Brain pericyte (primary cell): Measurements from ENCODE around the gene PPP1R14C.
"Not testable (repeated sequence)": the region's sequence is repeated elsewhere in the genome, so short reads cannot be mapped to it uniquely, and the experiment has no call there.

Experiments used
- DNase-seq: peaks from one replicate; pipeline ENCODE4 v3.0.0-alpha.2; 2012; ENCODE audit warnings: low read depth, low spot score

The PPP1R14C gene

GRCh38 chr6:150169181-150169580 lies 26.3 kb downstream of the PPP1R14C start:
- no peak for DNase-seq

GRCh38 chr6:150169609-150170008 lies 26.8 kb downstream of the PPP1R14C start:
- DNase-seq, result no peak

- DNase-seq, result no peak
Observed at GRCh38 chr6:150172929-150173328, 30.1 kb downstream of the PPP1R14C start.

GRCh38 chr6:150175586-150176151 lies 32.8 kb downstream of the PPP1R14C start:
- no peak for DNase-seq

- no peak for DNase-seq
Observed at GRCh38 chr6:150176152-150176551, 33.3 kb downstream of the PPP1R14C start.

- no peak for DNase-seq
Observed at GRCh38 chr6:150176659-150177058, 33.8 kb downstream of the PPP1R14C start.

GRCh38 chr6:150177259-150177951 lies 34.6 kb downstream of the PPP1R14C start:
- DNase-seq, result no peak

- peak; percentile 16 for DNase-seq
Observed at GRCh38 chr6:150177952-150178520, 35.2 kb downstream of the PPP1R14C start.

- no peak for DNase-seq
Observed at GRCh38 chr6:150179030-150179429, 36.2 kb downstream of the PPP1R14C start.

GRCh38 chr6:150179907-150180424 lies 37.1 kb downstream of the PPP1R14C start:
- not testable (repeated sequence) for DNase-seq

GRCh38 chr6:150180517-150180916 lies 37.7 kb downstream of the PPP1R14C start:
- no peak for DNase-seq

GRCh38 chr6:150182460-150183078 lies 39.7 kb downstream of the PPP1R14C start:
- no peak for DNase-seq

GRCh38 chr6:150183105-150183504 lies 40.3 kb downstream of the PPP1R14C start:
- no peak for DNase-seq

- DNase-seq, result no peak
Observed at GRCh38 chr6:150183966-150184365, 41.1 kb downstream of the PPP1R14C start.

- DNase-seq, result no peak
Observed at GRCh38 chr6:150184850-150185731, 42.2 kb downstream of the PPP1R14C start.

- DNase-seq, result no peak
Observed at GRCh38 chr6:150185732-150186117, 42.9 kb downstream of the PPP1R14C start.

- no peak for DNase-seq
Observed at GRCh38 chr6:150186129-150186898, 43.5 kb downstream of the PPP1R14C start.

GRCh38 chr6:150187433-150187832 lies 44.6 kb downstream of the PPP1R14C start:
- DNase-seq, result not testable (repeated sequence)

- no peak for DNase-seq
Observed at GRCh38 chr6:150189122-150189521, 46.3 kb downstream of the PPP1R14C start.

- no peak for DNase-seq
Observed at GRCh38 chr6:150191809-150192208, 49.0 kb downstream of the PPP1R14C start.

- DNase-seq, result no peak
Observed at GRCh38 chr6:150194195-150194594, 51.4 kb downstream of the PPP1R14C start.
